Measurements from ENCODE around the gene CDH5. TPM values are rescaled to one million over a fixed set of nuclear protein-coding genes. Genes with fewer than 3 reads are reported as not detected.
A peak's percentile ranks its signal among the peaks of the same experiment; 100 is the strongest.

Gene CDH5
- total and polyA plus RNA-seq, 2 donors, result 7.5 to 12.0 TPM

DNA sequence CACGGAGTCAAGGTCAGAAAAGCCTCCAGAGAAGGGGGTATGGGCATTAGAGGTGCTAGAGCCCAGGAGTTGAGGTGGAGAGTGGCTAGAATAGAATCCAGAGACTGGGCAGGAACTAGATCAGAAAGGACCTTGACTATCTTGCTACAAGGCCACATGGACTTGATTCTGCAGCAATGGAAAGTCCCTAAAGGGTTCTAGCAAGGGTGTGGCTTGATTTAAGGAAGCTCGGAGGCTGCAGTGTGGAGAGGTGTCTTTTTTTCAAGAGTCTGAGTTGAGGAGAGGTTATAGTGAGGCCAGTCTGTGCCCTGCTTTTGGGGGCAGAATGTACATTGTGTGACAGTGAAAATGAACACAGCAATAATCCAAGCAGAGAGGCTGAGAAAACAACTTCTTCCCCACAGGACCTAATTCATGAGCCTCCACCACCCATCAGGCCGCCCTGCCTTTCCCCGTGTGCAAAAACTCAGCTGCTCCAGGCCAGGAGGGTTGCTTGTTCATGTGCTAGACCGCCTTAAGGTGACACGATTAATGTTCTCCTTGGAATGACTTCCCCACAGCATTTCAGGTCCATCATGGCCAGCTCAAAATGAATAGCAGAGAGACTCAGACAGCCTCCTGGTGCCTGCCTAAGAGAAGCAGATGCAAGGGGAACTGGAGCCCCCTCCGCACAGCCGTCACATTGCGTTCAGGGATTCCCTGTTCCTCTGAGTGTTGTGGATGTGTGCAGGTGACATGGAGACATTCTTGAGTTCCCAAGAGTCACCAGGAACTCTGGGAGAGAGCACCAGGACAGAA lies 51.9 kb downstream of the CDH5 start:
- H3K36me3 ChIP-seq (ENCODE audit: control insufficient read depth in 2 of 2, insufficient read depth in 2 of 2, low read length in 1 of 2), result no peaks in the 10 kb centered on the region

GRCh38 chr16:66419527-66419926 lies 53.0 kb downstream of the CDH5 start:
- no peak overlapping the region for H3K27ac ChIP-seq (ENCODE audit: low read depth in 1 of 2, low read length in 1 of 2)
- DNase-seq (ENCODE audit: low read depth in 6 of 9, low spot score in 9 of 9), result no peak
- no peaks in the 10 kb centered on the region for H3K9me3 ChIP-seq (ENCODE audit: control insufficient read depth in 2 of 2, insufficient read depth in 1 of 2, low read length in 1 of 2)
- no peak overlapping the region for H3K4me3 ChIP-seq (ENCODE audit: low read length in 2 of 2)
- peaks cover 4 to 36% of the 10 kb centered on the region in 2 donors for H3K27me3 ChIP-seq (ENCODE audit: control insufficient read depth in 2 of 2, insufficient read depth in 1 of 2, low read length in 1 of 2)
- H3K36me3 ChIP-seq (ENCODE audit: control insufficient read depth in 2 of 2, insufficient read depth in 2 of 2, low read length in 1 of 2), result no peaks in the 10 kb centered on the region
- no peaks in the 10 kb centered on the region for H3K4me1 ChIP-seq (ENCODE audit: control insufficient read depth in 2 of 2, insufficient read depth in 2 of 2, low read length in 2 of 2)
- WGBS, result 63% methylated on average over 3 of the region's 3 CpGs

More for the DNA sequence above, 51.9 kb downstream of the CDH5 start:
- H3K9me3 ChIP-seq (ENCODE audit: control insufficient read depth in 2 of 2, insufficient read depth in 1 of 2, low read length in 1 of 2), result no peaks in the 10 kb centered on the region
- WGBS, result 75% methylated on average over 9 of the region's 9 CpGs
- peaks cover 0 to 24% of the 10 kb centered on the region in 2 donors for H3K27me3 ChIP-seq (ENCODE audit: control insufficient read depth in 2 of 2, insufficient read depth in 1 of 2, low read length in 1 of 2)
- no peak for DNase-seq (ENCODE audit: low read depth in 6 of 9, low spot score in 9 of 9)
- no peak overlapping the region for H3K27ac ChIP-seq (ENCODE audit: low read depth in 1 of 2, low read length in 1 of 2)
- H3K4me3 ChIP-seq (ENCODE audit: low read length in 2 of 2), result no peak overlapping the region
- no peaks in the 10 kb centered on the region for H3K4me1 ChIP-seq (ENCODE audit: control insufficient read depth in 2 of 2, insufficient read depth in 2 of 2, low read length in 2 of 2)

- no peak for DNase-seq (ENCODE audit: low read depth in 6 of 9, low spot score in 9 of 9)
- H3K4me1 ChIP-seq (ENCODE audit: control insufficient read depth in 2 of 2, insufficient read depth in 2 of 2, low read length in 2 of 2), result no peaks in the 10 kb centered on the region
- 83% methylated on average over 1 of the region's 1 CpG for WGBS
Observed at GRCh38 chr16:66420396-66420795, 53.9 kb downstream of the CDH5 start.

GRCh38 chr16:66421891-66422290 lies 55.4 kb downstream of the CDH5 start:
- no peaks in the 10 kb centered on the region for H3K36me3 ChIP-seq (ENCODE audit: control insufficient read depth in 2 of 2, insufficient read depth in 2 of 2, low read length in 1 of 2)
- H3K9me3 ChIP-seq (ENCODE audit: control insufficient read depth in 2 of 2, insufficient read depth in 1 of 2, low read length in 1 of 2), result peaks cover 0 to 5% of the 10 kb centered on the region in 2 donors
- H3K4me1 ChIP-seq (ENCODE audit: control insufficient read depth in 2 of 2, insufficient read depth in 2 of 2, low read length in 2 of 2), result no peaks in the 10 kb centered on the region
- no peak for DNase-seq (ENCODE audit: low read depth in 6 of 9, low spot score in 9 of 9)
- WGBS, result 81% methylated on average over 6 of the region's 6 CpGs
- no peak overlapping the region for H3K4me3 ChIP-seq (ENCODE audit: low read length in 2 of 2)
- H3K27me3 ChIP-seq (ENCODE audit: control insufficient read depth in 2 of 2, insufficient read depth in 1 of 2, low read length in 1 of 2), result peaks cover 26 to 59% of the 10 kb centered on the region in 2 donors
- H3K27ac ChIP-seq (ENCODE audit: low read depth in 1 of 2, low read length in 1 of 2), result no peak overlapping the region

More at GRCh38 chr16:66420396-66420795, 53.9 kb downstream of the CDH5 start:
- no peak overlapping the region for H3K27ac ChIP-seq (ENCODE audit: low read depth in 1 of 2, low read length in 1 of 2)
- H3K4me3 ChIP-seq (ENCODE audit: low read length in 2 of 2), result no peak overlapping the region
- H3K9me3 ChIP-seq (ENCODE audit: control insufficient read depth in 2 of 2, insufficient read depth in 1 of 2, low read length in 1 of 2), result no peaks in the 10 kb centered on the region
- H3K36me3 ChIP-seq (ENCODE audit: control insufficient read depth in 2 of 2, insufficient read depth in 2 of 2, low read length in 1 of 2), result no peaks in the 10 kb centered on the region
- H3K27me3 ChIP-seq (ENCODE audit: control insufficient read depth in 2 of 2, insufficient read depth in 1 of 2, low read length in 1 of 2), result peaks cover 11 to 44% of the 10 kb centered on the region in 2 donors

- no peak for DNase-seq (ENCODE audit: low read depth in 6 of 9, low spot score in 9 of 9)
- 75% methylated on average over 2 of the region's 2 CpGs for WGBS
Observed at GRCh38 chr16:66422366-66422765, 55.9 kb downstream of the CDH5 start.

DNA sequence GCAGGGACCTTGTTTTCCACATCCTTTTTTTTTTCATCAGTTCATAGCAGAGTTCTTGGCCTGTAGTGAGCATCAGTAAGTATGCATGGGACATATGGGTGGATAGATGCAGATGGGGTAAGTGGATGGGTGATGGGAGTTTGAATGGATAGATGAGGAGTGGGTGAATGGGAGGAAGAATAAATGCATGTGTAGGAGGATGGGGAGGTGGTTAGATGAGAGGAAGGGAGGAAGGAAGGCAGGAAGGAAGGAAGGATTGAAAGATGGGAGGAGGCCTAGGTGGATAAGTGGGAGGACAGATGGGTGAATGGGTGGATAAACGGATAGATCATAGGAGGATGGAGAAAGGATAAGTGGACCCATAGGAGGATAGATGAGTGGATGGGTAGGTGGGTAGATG lies 56.7 kb downstream of the CDH5 start:
- no peak for DNase-seq (ENCODE audit: low read depth in 6 of 9, low spot score in 9 of 9)
- peaks cover 39 to 67% of the 10 kb centered on the region in 2 donors for H3K27me3 ChIP-seq (ENCODE audit: control insufficient read depth in 2 of 2, insufficient read depth in 1 of 2, low read length in 1 of 2)
- no peaks in the 10 kb centered on the region for H3K36me3 ChIP-seq (ENCODE audit: control insufficient read depth in 2 of 2, insufficient read depth in 2 of 2, low read length in 1 of 2)

More at GRCh38 chr16:66422366-66422765, 55.9 kb downstream of the CDH5 start:
- Histone ChIP-seq H3K27me3 (ENCODE audit: control insufficient read depth in 2 of 2, insufficient read depth in 1 of 2, low read length in 1 of 2) (peaks cover 31 to 59% of the 10 kb centered on the region in 2 donors), H3K36me3 (ENCODE audit: control insufficient read depth in 2 of 2, insufficient read depth in 2 of 2, low read length in 1 of 2) (no peaks in the 10 kb centered on the region), H3K4me1 (ENCODE audit: control insufficient read depth in 2 of 2, insufficient read depth in 2 of 2, low read length in 2 of 2) (no peaks in the 10 kb centered on the region), H3K27ac (ENCODE audit: low read depth in 1 of 2, low read length in 1 of 2) (no peak overlapping the region), H3K4me3 (ENCODE audit: low read length in 2 of 2) (no peak overlapping the region), H3K9me3 (ENCODE audit: control insufficient read depth in 2 of 2, insufficient read depth in 1 of 2, low read length in 1 of 2) (peaks cover 0 to 5% of the 10 kb centered on the region in 2 donors)

GRCh38 chr16:66425651-66426050 lies 59.2 kb downstream of the CDH5 start:
- Histone ChIP-seq H3K27ac (ENCODE audit: low read depth in 1 of 2, low read length in 1 of 2) (no peak overlapping the region), H3K4me1 (ENCODE audit: control insufficient read depth in 2 of 2, insufficient read depth in 2 of 2, low read length in 2 of 2) (peaks cover 0 to 3% of the 10 kb centered on the region in 2 donors), H3K27me3 (ENCODE audit: control insufficient read depth in 2 of 2, insufficient read depth in 1 of 2, low read length in 1 of 2) (peaks cover 55 to 79% of the 10 kb centered on the region in 2 donors), H3K4me3 (ENCODE audit: low read length in 2 of 2) (no peak overlapping the region), H3K9me3 (ENCODE audit: control insufficient read depth in 2 of 2, insufficient read depth in 1 of 2, low read length in 1 of 2) (peaks cover 0 to 5% of the 10 kb centered on the region in 2 donors), H3K36me3 (ENCODE audit: control insufficient read depth in 2 of 2, insufficient read depth in 2 of 2, low read length in 1 of 2) (no peaks in the 10 kb centered on the region)
- DNase-seq (ENCODE audit: low read depth in 6 of 9, low spot score in 9 of 9), result no peak
- 30% methylated on average over 8 of the region's 8 CpGs for whole genome bisulfite sequencing

More for the DNA sequence above, 56.7 kb downstream of the CDH5 start:
- H3K27ac ChIP-seq (ENCODE audit: low read depth in 1 of 2, low read length in 1 of 2), result no peak overlapping the region
- H3K4me3 ChIP-seq (ENCODE audit: low read length in 2 of 2), result no peak overlapping the region
- H3K9me3 ChIP-seq (ENCODE audit: control insufficient read depth in 2 of 2, insufficient read depth in 1 of 2, low read length in 1 of 2), result peaks cover 0 to 5% of the 10 kb centered on the region in 2 donors
- peaks cover 0 to 3% of the 10 kb centered on the region in 2 donors for H3K4me1 ChIP-seq (ENCODE audit: control insufficient read depth in 2 of 2, insufficient read depth in 2 of 2, low read length in 2 of 2)
- 100% methylated on average over 1 of the region's 1 CpG for WGBS

DNA sequence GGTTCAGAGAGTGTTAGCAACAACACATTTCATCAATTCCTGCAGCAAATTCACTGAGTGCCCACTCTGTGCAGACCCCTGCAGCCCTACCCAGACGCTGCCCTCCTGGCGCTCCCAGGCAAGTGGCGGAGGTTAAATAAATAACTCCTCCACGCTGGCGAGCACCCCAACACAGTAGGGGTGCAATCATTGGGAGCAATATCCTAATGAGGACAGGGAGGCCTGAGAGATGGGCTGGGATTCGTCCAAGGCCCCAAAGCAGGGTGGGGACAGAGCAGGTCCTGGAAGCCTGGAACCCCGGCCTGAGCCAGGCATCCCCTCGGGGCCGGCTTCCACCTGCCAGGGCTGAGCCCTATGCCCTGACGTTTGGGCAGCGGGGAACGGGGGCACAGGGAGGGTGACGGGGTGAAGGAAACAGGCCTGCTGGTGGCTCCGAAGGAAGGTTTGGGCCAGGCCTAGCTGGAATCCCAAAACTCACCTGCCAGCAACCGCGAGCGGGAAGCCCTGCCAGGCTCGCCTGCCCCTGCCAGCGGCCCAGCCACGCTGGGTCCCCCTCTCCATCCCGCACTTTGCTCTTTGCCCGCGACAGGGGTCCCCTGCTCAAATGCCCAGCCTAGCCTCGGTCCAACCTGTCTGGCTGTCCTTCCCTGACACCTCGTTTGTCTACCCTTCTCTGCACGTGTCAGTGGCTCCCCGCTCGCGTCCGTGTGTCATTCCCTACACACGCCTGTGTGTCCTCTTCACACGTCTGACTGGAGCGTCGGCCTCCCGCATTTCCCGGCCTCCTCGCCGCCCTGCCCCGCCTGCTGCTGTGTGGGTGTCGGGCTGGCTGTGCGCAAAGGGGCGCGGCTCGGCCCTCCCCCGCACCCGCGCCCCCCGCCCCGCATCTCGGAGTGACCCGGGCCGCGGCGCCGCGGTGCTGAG lies 59.9 kb downstream of the CDH5 start:
- WGBS, result 11% methylated on average over 56 of the region's 56 CpGs
- no peak for DNase-seq (ENCODE audit: low read depth in 6 of 9, low spot score in 9 of 9)
- H3K4me3 ChIP-seq (ENCODE audit: low read length in 2 of 2), result peak overlapping the region in 1 of 2 donors; percentile 46
- no peak overlapping the region for H3K27ac ChIP-seq (ENCODE audit: low read depth in 1 of 2, low read length in 1 of 2)
- peaks cover 0 to 5% of the 10 kb centered on the region in 2 donors for H3K9me3 ChIP-seq (ENCODE audit: control insufficient read depth in 2 of 2, insufficient read depth in 1 of 2, low read length in 1 of 2)
- H3K27me3 ChIP-seq (ENCODE audit: control insufficient read depth in 2 of 2, insufficient read depth in 1 of 2, low read length in 1 of 2), result peaks cover 60 to 81% of the 10 kb centered on the region in 2 donors
- H3K36me3 ChIP-seq (ENCODE audit: control insufficient read depth in 2 of 2, insufficient read depth in 2 of 2, low read length in 1 of 2), result no peaks in the 10 kb centered on the region
- peaks cover 0 to 3% of the 10 kb centered on the region in 2 donors for H3K4me1 ChIP-seq (ENCODE audit: control insufficient read depth in 2 of 2, insufficient read depth in 2 of 2, low read length in 2 of 2)

Measured in thymus (tissue), 11 donors.